Thyroid gland (tissue), 4 donors: ENCODE measurements around the gene MED22. TPM values are rescaled to one million over a fixed set of nuclear protein-coding genes. Genes with fewer than 3 reads are reported as not detected.

Experiments
- DNase-seq, 2 donors: peaks; one replicate each; pipeline ENCODE4 v3.0.0-alpha.2; 2019
- H3K27ac ChIP-seq, 3 donors: fragments of 200-600 bp; sonication (generic); 1 replicate in 2 of 3; 2 replicates in 1 of 3; pipeline ENCODE4 v1.5.1; 2016 to 2019; ENCODE audit warnings: mild to moderate bottlenecking in 1 of 3, moderate library complexity in 1 of 3
- H3K27me3 ChIP-seq: fragments of 200-600 bp; sonication (generic); one replicate; pipeline ENCODE4 v1.5.1; 2019
- H3K36me3 ChIP-seq, 2 donors: fragments of 200-600 bp; sonication (generic); one replicate each; pipeline ENCODE4 v1.5.1; 2016 to 2019
- H3K4me1 ChIP-seq, 2 donors: fragments of 200-600 bp; sonication (generic); one replicate each; pipeline ENCODE4 v1.5.1; 2017 to 2019
- H3K4me3 ChIP-seq, 3 donors: fragments of 200-600 bp; sonication (generic); replicated peaks in 1 of 3; 1 replicate in 2 of 3; 2 replicates in 1 of 3; pipeline ENCODE4 v1.5.1; 2016; ENCODE audit warnings: mild to moderate bottlenecking in 1 of 3
- H3K9me3 ChIP-seq: fragments of 200-600 bp; sonication (generic); one replicate; pipeline ENCODE4 v1.5.1; 2017
- POLR2A ChIP-seq, 2 donors: fragments of 450-650 bp; IDR thresholded peaks; one replicate each; pipeline ENCODE4 v1.6.1; 2017; ENCODE audit warnings: antibody characterized with exemption in 2 of 2, mild to moderate bottlenecking in 2 of 2, moderate library complexity in 1 of 2
- WGBS, 2 donors: methylation state at CpG; one replicate each; pipeline ENCODE4 v1.1.5; 2017; 5-methylcytosine and 5-hydroxymethylcytosine counted together
- intact Hi-C: fragments of 100-400 bp; cut with DNase I; formaldehyde crosslinking; loops from one replicate; pipeline ENCODE4 v1.15.1; 2023
- total RNA-seq, 4 donors: library from RNA; depleted of rRNA; stranded (reverse); fragments of >200 nt; gene quantifications; one replicate each; pipeline ENCODE4 v1.2.3, GENCODE V29; 2016
- TF ChIP-seq, protein P1 (sequence below), 6 experiments: fragments of 200-600 bp in 3 of 6; fragments of 450-650 bp in 3 of 6; sonication (generic) in 3 of 6; IDR thresholded peaks; one replicate each; pipeline ENCODE4 v1.5.1; 2016 to 2019; ENCODE audit warnings: antibody characterized with exemption in 6 of 6, mild to moderate bottlenecking in 2 of 6, inconsistent platforms in 1 of 6, moderate library complexity in 1 of 6

The MED22 gene
- total RNA-seq, 4 donors from 2014 or later = 41.9 to 58.2 (median 48.6) TPM

DNA sequence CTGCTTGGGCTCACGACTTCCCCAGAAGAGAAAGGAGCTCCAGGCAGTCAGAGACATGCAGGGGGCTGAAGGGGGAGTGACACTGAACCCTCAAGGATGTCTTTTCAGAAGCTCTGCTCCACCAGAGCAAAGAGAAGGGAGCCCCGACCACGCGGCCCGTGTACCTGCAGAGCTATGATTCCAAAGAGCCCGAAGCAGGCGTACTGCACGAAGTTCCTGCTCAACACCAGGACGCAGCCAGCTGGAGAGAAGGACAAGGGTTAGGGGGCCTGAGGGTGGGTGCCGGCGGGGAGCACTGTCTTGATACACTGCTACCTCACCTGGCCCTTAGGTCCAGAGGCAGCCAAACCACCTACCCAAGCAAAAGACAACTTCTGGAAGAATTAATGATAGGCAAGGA is 18.5 kb upstream of the MED22 start:
- Histone ChIP-seq H3K36me3 (peaks cover 46 to 55% of the 10 kb centered on the region in 2 donors), H3K27me3 (no peaks in the 10 kb centered on the region), H3K4me1 (peaks cover 7 to 34% of the 10 kb centered on the region in 2 donors), H3K27ac (no peak overlapping the region), H3K4me3 (no peak overlapping the region), H3K9me3 (no peaks in the 10 kb centered on the region)
- TF ChIP-seq POLR2A (IDR thresholded peaks at IDR 0.05) = no peak
- TF ChIP-seq, protein P1, sequence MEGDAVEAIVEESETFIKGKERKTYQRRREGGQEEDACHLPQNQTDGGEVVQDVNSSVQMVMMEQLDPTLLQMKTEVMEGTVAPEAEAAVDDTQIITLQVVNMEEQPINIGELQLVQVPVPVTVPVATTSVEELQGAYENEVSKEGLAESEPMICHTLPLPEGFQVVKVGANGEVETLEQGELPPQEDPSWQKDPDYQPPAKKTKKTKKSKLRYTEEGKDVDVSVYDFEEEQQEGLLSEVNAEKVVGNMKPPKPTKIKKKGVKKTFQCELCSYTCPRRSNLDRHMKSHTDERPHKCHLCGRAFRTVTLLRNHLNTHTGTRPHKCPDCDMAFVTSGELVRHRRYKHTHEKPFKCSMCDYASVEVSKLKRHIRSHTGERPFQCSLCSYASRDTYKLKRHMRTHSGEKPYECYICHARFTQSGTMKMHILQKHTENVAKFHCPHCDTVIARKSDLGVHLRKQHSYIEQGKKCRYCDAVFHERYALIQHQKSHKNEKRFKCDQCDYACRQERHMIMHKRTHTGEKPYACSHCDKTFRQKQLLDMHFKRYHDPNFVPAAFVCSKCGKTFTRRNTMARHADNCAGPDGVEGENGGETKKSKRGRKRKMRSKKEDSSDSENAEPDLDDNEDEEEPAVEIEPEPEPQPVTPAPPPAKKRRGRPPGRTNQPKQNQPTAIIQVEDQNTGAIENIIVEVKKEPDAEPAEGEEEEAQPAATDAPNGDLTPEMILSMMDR (IDR thresholded peaks at IDR 0.05) = no peak
- intact Hi-C loops = no loop called here
- WGBS, 2 donors = 94 to 95% methylated on average over 11 of the region's 11 CpGs
- DNase-seq = no peak

DNA sequence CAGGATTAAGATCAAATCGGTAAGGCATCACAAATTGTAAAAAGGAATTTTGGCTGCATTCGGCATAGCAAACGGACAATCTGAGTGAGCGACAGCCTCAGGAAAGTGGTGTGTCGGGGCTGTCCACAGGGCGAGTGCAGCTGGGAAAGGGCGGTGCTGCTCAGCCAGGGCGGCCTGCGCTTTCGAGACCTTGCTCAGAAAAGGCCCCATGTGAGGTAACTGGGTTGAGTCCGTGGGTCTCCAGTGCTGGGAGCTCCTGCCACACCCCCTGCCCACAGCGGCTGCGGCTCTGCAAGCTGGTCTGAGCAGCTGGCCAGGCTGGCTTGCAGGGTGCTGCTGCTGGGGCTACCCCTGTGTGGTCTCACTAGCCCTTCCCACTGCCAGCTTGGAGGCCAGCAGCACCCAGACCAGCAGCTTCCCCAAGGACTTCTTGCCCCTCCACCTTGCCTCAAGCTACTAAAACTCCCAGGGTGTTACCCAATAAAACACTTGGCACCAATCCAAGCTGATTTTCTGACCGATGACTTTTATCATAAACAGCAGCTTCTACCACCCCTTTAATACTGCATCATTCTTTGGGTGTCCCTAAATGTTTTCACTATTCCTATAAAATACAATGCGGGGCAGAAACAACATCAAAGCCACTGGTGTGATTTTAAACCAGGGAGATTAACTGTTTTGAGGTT is 14.6 kb upstream of the MED22 start:
- no peak for DNase-seq
- H3K27me3 ChIP-seq = no peaks in the 10 kb centered on the region
- no peak overlapping the region for H3K4me3 ChIP-seq
- H3K9me3 ChIP-seq = no peaks in the 10 kb centered on the region
- intact Hi-C loops = no loop called here
- WGBS, 2 donors = 93 to 96% methylated on average over 12 to 13 of the region's 15 CpGs
- peaks cover 56 to 63% of the 10 kb centered on the region in 2 donors for H3K36me3 ChIP-seq
- peaks cover 2 to 7% of the 10 kb centered on the region in 2 donors for H3K4me1 ChIP-seq
- H3K27ac ChIP-seq = no peak overlapping the region
- TF ChIP-seq POLR2A (IDR thresholded peaks at IDR 0.05) = no peak
- TF ChIP-seq, protein P1 (IDR thresholded peaks at IDR 0.05) = no peak

DNA sequence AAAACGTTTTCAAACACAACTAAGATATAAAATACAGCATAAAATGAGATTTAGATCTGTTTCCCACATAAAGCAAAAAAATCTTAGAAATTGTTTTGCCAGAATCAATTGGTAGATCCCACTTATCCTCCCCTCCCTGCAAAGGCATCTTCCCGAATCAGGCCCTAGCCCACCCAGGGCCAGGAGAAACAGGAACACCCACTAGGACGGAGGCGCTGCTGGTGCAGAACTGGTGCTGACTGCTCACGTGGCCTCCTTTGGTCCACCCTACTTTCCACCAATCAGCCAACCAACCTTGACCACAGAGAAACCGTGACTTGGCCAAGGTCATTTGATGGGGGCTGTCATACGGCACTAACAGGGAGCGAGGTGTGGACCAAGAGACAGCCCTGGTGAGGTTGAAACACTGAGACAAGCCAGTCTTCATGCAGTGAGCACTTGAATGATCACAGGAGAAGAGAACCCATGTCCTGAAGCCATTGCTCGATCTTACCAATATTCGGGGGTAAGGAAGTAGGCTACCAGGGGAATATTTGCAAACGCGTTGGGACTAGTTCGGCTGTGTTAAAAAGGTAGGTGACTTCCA is 13.7 kb upstream of the MED22 start:
- intact Hi-C loops = no loop called here
- H3K9me3 ChIP-seq = no peaks in the 10 kb centered on the region
- 87 to 91% methylated on average over 13 of the region's 13 CpGs for WGBS, 2 donors
- peaks cover 9 to 13% of the 10 kb centered on the region in 2 donors for H3K4me1 ChIP-seq
- no peak for TF ChIP-seq POLR2A (IDR thresholded peaks at IDR 0.05)
- TF ChIP-seq, protein P1 (IDR thresholded peaks at IDR 0.05) = no peak
- no peak overlapping the region for H3K27ac ChIP-seq
- no peak overlapping the region for H3K4me3 ChIP-seq
- DNase-seq = no peak
- H3K36me3 ChIP-seq = peaks cover 49 to 57% of the 10 kb centered on the region in 2 donors
- no peaks in the 10 kb centered on the region for H3K27me3 ChIP-seq

DNA sequence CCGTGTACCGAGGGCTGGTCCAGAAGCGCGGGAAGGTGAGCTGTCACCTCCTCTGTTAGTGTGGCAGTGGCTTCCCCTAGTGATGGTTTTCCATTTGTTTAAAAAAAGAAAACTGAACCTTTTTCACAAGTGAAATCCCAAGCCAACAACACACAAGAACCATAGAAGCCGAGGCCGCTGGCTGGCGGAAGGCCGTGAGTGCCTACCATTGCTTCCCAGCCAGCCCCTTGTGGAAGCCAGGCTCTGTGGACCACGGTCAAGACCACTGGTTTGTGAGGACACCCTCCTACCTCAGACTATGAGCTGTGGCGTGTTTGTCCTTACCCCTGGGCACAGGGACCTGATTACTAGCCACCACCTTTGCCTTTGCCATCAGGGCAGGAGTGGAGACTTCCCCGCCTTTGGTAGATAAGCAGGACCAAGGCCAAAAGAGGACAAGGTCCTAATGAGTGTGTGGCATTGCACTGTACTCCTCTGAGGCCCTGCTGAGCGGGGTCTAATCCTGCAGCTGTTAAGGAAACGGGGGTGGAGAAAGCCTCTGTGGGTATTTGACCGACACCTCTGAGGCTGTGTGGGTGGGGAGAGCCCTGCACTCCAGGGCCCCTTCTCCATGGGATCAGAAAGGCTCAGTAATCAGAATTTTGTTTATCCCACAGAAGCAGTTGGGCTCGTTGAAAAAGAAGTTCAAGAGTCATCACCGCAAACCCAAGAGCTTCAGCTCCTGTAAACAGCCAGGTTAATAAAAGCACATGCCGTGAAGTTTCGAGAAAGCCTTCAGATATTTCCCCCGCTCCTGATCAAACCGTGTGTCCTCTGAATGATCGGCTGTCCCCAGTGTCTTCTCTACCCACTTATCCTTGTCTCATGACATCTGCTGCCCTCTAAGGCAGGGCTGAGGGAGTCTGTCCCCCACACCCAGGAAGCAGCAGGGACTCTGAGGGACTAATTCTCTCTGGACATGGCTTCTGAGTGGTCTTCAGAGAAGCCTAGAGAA is 12.8 kb upstream of the MED22 start:
- Histone ChIP-seq H3K27ac (no peak overlapping the region), H3K4me3 (no peak overlapping the region), H3K9me3 (no peaks in the 10 kb centered on the region), H3K4me1 (peaks cover 12 to 14% of the 10 kb centered on the region in 2 donors), H3K36me3 (peaks cover 40 to 49% of the 10 kb centered on the region in 2 donors), H3K27me3 (no peaks in the 10 kb centered on the region)
- DNase-seq = no peak
- TF ChIP-seq POLR2A (IDR thresholded peaks at IDR 0.05) = no peak
- TF ChIP-seq, protein P1 (IDR thresholded peaks at IDR 0.05) = no peak
- 83 to 87% methylated on average over 18 to 21 of the region's 21 CpGs for whole genome bisulfite sequencing, 2 donors
- intact Hi-C loops = no loop called here
